OCI-M2 (cell line): Measurements from ENCODE around the gene APOA1.
"Not testable (repeated sequence)": the region's sequence is repeated elsewhere in the genome, so short reads cannot be mapped to it uniquely, and the experiment has no call there.

Experiments used
- DNase-seq: peaks from one replicate; lab custom pipeline; 2025; ENCODE audit not compliant: unreplicated experiment; lab: John Stamatoyannopoulos, UW

APOA1 gene

GRCh38 chr11:116821050-116821918, 16.1 kb downstream of the APOA1 start:
- DNase-seq = no peak

- DNase-seq = no peak
These were observed 18.4 kb downstream of the APOA1 start for GRCh38 chr11:116819049-116819448.

- no peak for DNase-seq
These were observed 22.9 kb downstream of the APOA1 start for GRCh38 chr11:116814502-116814901.

GRCh38 chr11:116813781-116814471, 23.5 kb downstream of the APOA1 start:
- DNase-seq = no peak

GRCh38 chr11:116813170-116813569, 24.3 kb downstream of the APOA1 start:
- DNase-seq = no peak

- no peak for DNase-seq
These were observed 25.3 kb downstream of the APOA1 start for GRCh38 chr11:116812109-116812508.

- no peak for DNase-seq
These were observed 26.2 kb downstream of the APOA1 start for GRCh38 chr11:116811194-116811593.

- no peak for DNase-seq
These were observed 28.9 kb downstream of the APOA1 start for GRCh38 chr11:116808262-116809175.

GRCh38 chr11:116807601-116808261, 29.7 kb downstream of the APOA1 start:
- no peak for DNase-seq

- DNase-seq = no peak
These were observed 33.4 kb downstream of the APOA1 start for GRCh38 chr11:116804001-116804400.

- not testable (repeated sequence) for DNase-seq
These were observed 35.8 kb downstream of the APOA1 start for GRCh38 chr11:116801662-116802061.

GRCh38 chr11:116800610-116801009, 36.8 kb downstream of the APOA1 start:
- DNase-seq = no peak

- DNase-seq = no peak
These were observed 39.1 kb downstream of the APOA1 start for GRCh38 chr11:116798368-116798767.

GRCh38 chr11:116797816-116798215, 39.6 kb downstream of the APOA1 start:
- DNase-seq = no peak

GRCh38 chr11:116796548-116796947, 40.9 kb downstream of the APOA1 start:
- no peak for DNase-seq

- DNase-seq = no peak
These were observed 42.6 kb downstream of the APOA1 start for GRCh38 chr11:116794851-116795250.

GRCh38 chr11:116793772-116794097, 43.7 kb downstream of the APOA1 start:
- no peak for DNase-seq

GRCh38 chr11:116792869-116793771, 44.3 kb downstream of the APOA1 start:
- no peak for DNase-seq

GRCh38 chr11:116792144-116792868, 45.1 kb downstream of the APOA1 start:
- no peak for DNase-seq
